Body of pancreas (tissue), 4 donors: ENCODE data around the gene DNM3.

Experiments used
- POLR2A ChIP-seq, 3 donors: fragments of 450-650 bp; IDR thresholded peaks; one replicate each; pipeline ENCODE4 v1.6.1; 2016; ENCODE audit warnings: antibody characterized with exemption in 3 of 3, mild to moderate bottlenecking in 2 of 3
- TF ChIP-seq, protein P1 (sequence below), 7 experiments: fragments of 450-650 bp in 4 of 7; fragments of 200-600 bp in 3 of 7; sonication (generic) in 3 of 7; IDR thresholded peaks; one replicate each; pipeline ENCODE4 v1.5.1; 2016 to 2019; ENCODE audit warnings: antibody characterized with exemption in 7 of 7

GRCh38 chr1:172041102-172041501 lies 199.8 kb downstream of the DNM3 start:
- TF ChIP-seq POLR2A (IDR thresholded peaks at IDR 0.05): no peak
- TF ChIP-seq, protein P1, sequence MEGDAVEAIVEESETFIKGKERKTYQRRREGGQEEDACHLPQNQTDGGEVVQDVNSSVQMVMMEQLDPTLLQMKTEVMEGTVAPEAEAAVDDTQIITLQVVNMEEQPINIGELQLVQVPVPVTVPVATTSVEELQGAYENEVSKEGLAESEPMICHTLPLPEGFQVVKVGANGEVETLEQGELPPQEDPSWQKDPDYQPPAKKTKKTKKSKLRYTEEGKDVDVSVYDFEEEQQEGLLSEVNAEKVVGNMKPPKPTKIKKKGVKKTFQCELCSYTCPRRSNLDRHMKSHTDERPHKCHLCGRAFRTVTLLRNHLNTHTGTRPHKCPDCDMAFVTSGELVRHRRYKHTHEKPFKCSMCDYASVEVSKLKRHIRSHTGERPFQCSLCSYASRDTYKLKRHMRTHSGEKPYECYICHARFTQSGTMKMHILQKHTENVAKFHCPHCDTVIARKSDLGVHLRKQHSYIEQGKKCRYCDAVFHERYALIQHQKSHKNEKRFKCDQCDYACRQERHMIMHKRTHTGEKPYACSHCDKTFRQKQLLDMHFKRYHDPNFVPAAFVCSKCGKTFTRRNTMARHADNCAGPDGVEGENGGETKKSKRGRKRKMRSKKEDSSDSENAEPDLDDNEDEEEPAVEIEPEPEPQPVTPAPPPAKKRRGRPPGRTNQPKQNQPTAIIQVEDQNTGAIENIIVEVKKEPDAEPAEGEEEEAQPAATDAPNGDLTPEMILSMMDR (IDR thresholded peaks at IDR 0.05): no peak
